IMR-90 (cell line): Measurements from ENCODE around the gene ATRNL1. TPM values are rescaled to one million over a fixed set of nuclear protein-coding genes. Genes with fewer than 3 reads are reported as not detected.

Experiments used
- ATAC-seq: fragments of 200-7000 bp; cut with Tn5 transposase; 2 replicates; pipeline ENCODE4 v1.9.1; 2020; ENCODE audit warnings: low read depth, mild to moderate bottlenecking, moderate library complexity
- BruUV-seq: library from RNA; stranded (reverse); fragments of 400-500 nt; replicated peaks from 2 replicates; lab custom pipeline; 2021; lab: Mats Ljungman, UMichigan
- CTCF ChIA-PET: fragments of 300-600 bp; formaldehyde crosslinking; extraction: SDS; loops from one replicate; lab custom pipeline; 2021; ENCODE audit warnings: antibody characterized with exemption; lab: Yijun Ruan, JAX
- POLR2A ChIA-PET: fragments of 300-600 bp; sonication (Branson Sonifier 250); formaldehyde crosslinking; loops from one replicate; lab custom pipeline; 2022; ENCODE audit warnings: antibody characterized with exemption; ENCODE audit not compliant: unreplicated experiment; lab: Charles Lee
- DNase-seq: peaks from one replicate; pipeline ENCODE4 v3.0.0; 2013
- H2AFZ ChIP-seq: replicated peaks from 2 replicates; pipeline ENCODE3; 2013; ENCODE audit warnings: low read length, mild to moderate bottlenecking; ENCODE audit not compliant: poor library complexity
- H2AK5ac ChIP-seq: 2 replicates; pipeline ENCODE4 v1.6.1; 2013; ENCODE audit warnings: low read depth, low read length, inconsistent platforms
- H2AK9ac ChIP-seq: replicated peaks from 2 replicates; pipeline ENCODE3; 2013; ENCODE audit warnings: mild to moderate bottlenecking, low read depth, low read length, moderate library complexity; ENCODE audit not compliant: poor library complexity
- H2BK120ac ChIP-seq: 2 replicates; pipeline ENCODE4 v1.6.1; 2013; ENCODE audit warnings: low read depth, low read length, inconsistent platforms
- H2BK15ac ChIP-seq: 3 replicates; pipeline ENCODE4 v1.6.1; 2013; ENCODE audit warnings: low read depth, low read length, inconsistent platforms
- H2BK20ac ChIP-seq: 2 replicates; pipeline ENCODE4 v1.6.1; 2013; ENCODE audit warnings: low read depth, mild to moderate bottlenecking, inconsistent platforms, low read length, moderate library complexity
- H2BK5ac ChIP-seq: 2 replicates; pipeline ENCODE4 v1.6.1; 2013; ENCODE audit warnings: mild to moderate bottlenecking, low read depth, low read length, inconsistent platforms; ENCODE audit not compliant: poor library complexity, severe bottlenecking
- H3K14ac ChIP-seq: replicated peaks from 2 replicates; pipeline ENCODE4 v1.6.1; 2013; ENCODE audit warnings: low read depth, low read length, inconsistent platforms
- H3K18ac ChIP-seq: 2 replicates; pipeline ENCODE4 v1.6.1; 2013; ENCODE audit warnings: low read depth, low read length, control low read depth
- H3K23ac ChIP-seq: 2 replicates; pipeline ENCODE4 v1.6.1; 2013; ENCODE audit warnings: low read depth, low read length, inconsistent platforms
- H3K27ac ChIP-seq: 2 replicates; pipeline ENCODE4 v1.5.1; 2013; ENCODE audit warnings: mild to moderate bottlenecking, control low read depth, low read length; ENCODE audit not compliant: insufficient read depth
- H3K27me3 ChIP-seq: 2 replicates; pipeline ENCODE4 v1.6.1; 2013; ENCODE audit warnings: low read length; ENCODE audit not compliant: control insufficient read depth, insufficient read depth
- H3K36me3 ChIP-seq: 2 replicates; pipeline ENCODE4 v1.6.1; 2013; ENCODE audit warnings: low read length, mixed read lengths; ENCODE audit not compliant: control insufficient read depth, insufficient read depth
- H3K4ac ChIP-seq: 2 replicates; pipeline ENCODE4 v1.6.1; 2013; ENCODE audit warnings: low read depth, low read length, inconsistent platforms
- H3K4me1 ChIP-seq: 2 replicates; pipeline ENCODE4 v1.6.1; 2013; ENCODE audit warnings: low read length, mixed read lengths; ENCODE audit not compliant: control insufficient read depth, insufficient read depth
- H3K4me2 ChIP-seq: 2 replicates; pipeline ENCODE4 v1.6.1; 2013; ENCODE audit warnings: low read depth, mild to moderate bottlenecking, control low read depth, low read length, moderate library complexity
- H3K4me3 ChIP-seq: 2 replicates; pipeline ENCODE4 v1.5.1; 2013; ENCODE audit warnings: low read depth, mild to moderate bottlenecking, control low read depth, low read length, moderate library complexity; ENCODE audit not compliant: insufficient read depth
- H3K56ac ChIP-seq: 2 replicates; pipeline ENCODE4 v1.6.1; 2013; ENCODE audit warnings: low read length, inconsistent platforms; ENCODE audit not compliant: insufficient read depth; ENCODE audit errors: extremely low read depth
- H3K79me1 ChIP-seq, 2 experiments: 2 replicates each; pipeline ENCODE4 v1.6.1; 2013; ENCODE audit warnings: low read length in 2 of 2, inconsistent platforms in 1 of 2, low read depth in 1 of 2
- H3K9ac ChIP-seq: 2 replicates; pipeline ENCODE4 v1.6.1; 2013; ENCODE audit warnings: low read depth, low read length, control low read depth
- H3K9me1 ChIP-seq: 2 replicates; pipeline ENCODE4 v1.6.1; 2013; ENCODE audit warnings: low read length, inconsistent platforms; ENCODE audit not compliant: insufficient read depth
- H3K9me3 ChIP-seq: 2 replicates; pipeline ENCODE4 v1.6.1; 2013; ENCODE audit warnings: low read length; ENCODE audit not compliant: control insufficient read depth, insufficient read depth
- H4K20me1 ChIP-seq: 2 replicates; pipeline ENCODE4 v1.6.1; 2013; ENCODE audit warnings: low read length, inconsistent platforms; ENCODE audit not compliant: insufficient read depth
- H4K5ac ChIP-seq: 2 replicates; pipeline ENCODE4 v1.6.1; 2013; ENCODE audit warnings: mild to moderate bottlenecking, low read depth, low read length, control low read depth
- H4K8ac ChIP-seq, 2 experiments: 2 replicates each; pipeline ENCODE4 v1.6.1; 2013; ENCODE audit warnings: low read depth in 2 of 2, low read length in 2 of 2, control low read depth in 1 of 2, inconsistent platforms in 1 of 2
- H4K91ac ChIP-seq: 2 replicates; pipeline ENCODE4 v1.6.1; 2013; ENCODE audit warnings: low read depth, low read length, inconsistent platforms; ENCODE audit not compliant: insufficient read depth
- CTCF ChIP-seq: conservative IDR thresholded peaks from 2 replicates; pipeline ENCODE4 v1.5.1; 2012; ENCODE audit warnings: mild to moderate bottlenecking, low read depth, low read length, improper control_type of control experiment
- SMC3 ChIP-seq: fragments of 150-350 bp; IDR thresholded peaks from 2 replicates; pipeline ENCODE4 v1.6.1; 2016; ENCODE audit warnings: low read depth, mild to moderate bottlenecking, antibody characterized with exemption, low read length, moderate library complexity
- WGBS, 2 experiments: methylation state at CpG; one replicate each; pipeline versions ENCODE4 v1.1.5 to v1.1.7; 2013; ENCODE audit warnings: missing lambda C conversion rate in 2 of 2; ENCODE audit not compliant: insufficient read length in 1 of 2; ENCODE audit errors: extremely low coverage in 2 of 2; 5-methylcytosine and 5-hydroxymethylcytosine counted together
- dilution Hi-C: fragments of 300-500 bp; cut with HindIII; formaldehyde crosslinking; loops from one replicate; pipeline ENCODE4 v1.14.3; 2018; ENCODE audit warnings: low sequenced_read_pairs; ENCODE audit not compliant: unreplicated experiment
- in situ Hi-C: fragments of 300-500 bp; cut with MboI; formaldehyde crosslinking; loops from 3 replicates; pipeline ENCODE4 v1.14.3; 2019; ENCODE audit warnings: low sequenced_read_pairs, inconsistent platforms, mixed read lengths
- intact Hi-C: fragments of 100-400 bp; cut with micrococcal nuclease; formaldehyde crosslinking; loops from 2 replicates; pipeline ENCODE4 v1.10.0; 2022
- polyA plus RNA-seq, 3 experiments: library from polyadenylated mRNA; depleted of rRNA; stranded (reverse); fragments of >200 nt; gene quantifications; 2 replicates each; pipeline ENCODE4 v1.2.3, GENCODE V29; 2012; ENCODE audit warnings: low replicate concordance in 1 of 3
- total RNA-seq: library from RNA; depleted of rRNA; stranded (reverse); fragments of >200 nt; gene quantifications from 2 replicates; pipeline ENCODE4 v1.2.3, GENCODE V29; 2012

The ATRNL1 gene
- total and polyA plus RNA-seq, 2 of the 4 experiments (the other 2 are of a cell fraction): 0.18 to 0.19 TPM

- H3K36me3 ChIP-seq: no peaks in the 10 kb centered on the region
- H3K4me2 ChIP-seq: no peak overlapping the region
- no peaks in the 10 kb centered on the region for H4K20me1 ChIP-seq
- H2BK5ac ChIP-seq: no peak overlapping the region
- H4K5ac ChIP-seq: no peak overlapping the region
- in situ Hi-C loops: no loop called here
- no peak overlapping the region for H2BK120ac ChIP-seq
- DNase-seq: no peak
- H2BK15ac ChIP-seq: no peak overlapping the region
- no peak overlapping the region for H2AFZ ChIP-seq
- no peak for ATAC-seq
- no peaks in the 10 kb centered on the region for H3K9me3 ChIP-seq
- no peak overlapping the region for H3K4me3 ChIP-seq
- POLR2A ChIA-PET: no interaction called here
- CTCF ChIA-PET: no interaction called here
- no peak overlapping the region for H2AK9ac ChIP-seq
- TF ChIP-seq CTCF (no peak), SMC3 (no peak)
- dilution Hi-C loops: no loop called here
- H3K14ac ChIP-seq: no peak overlapping the region
- no peak overlapping the region for H3K27ac ChIP-seq
- no peak overlapping the region for H3K18ac ChIP-seq
- intact Hi-C loops: no loop called here
- H4K91ac ChIP-seq: no peak overlapping the region
- no peak overlapping the region for H4K8ac ChIP-seq
- no peak overlapping the region for H3K4ac ChIP-seq
- H2AK5ac ChIP-seq: no peak overlapping the region
- BruUV-seq: no TSS peak
- H3K27me3 ChIP-seq: no peaks in the 10 kb centered on the region
- H2BK20ac ChIP-seq: no peak overlapping the region
- H3K9me1 ChIP-seq: no peaks in the 10 kb centered on the region
- no peak overlapping the region for H3K9ac ChIP-seq
- H3K79me1 ChIP-seq: no peaks in the 10 kb centered on the region
- WGBS, 2 experiments: no CpG with 5 or more reads among the region's 1 CpG
- H3K23ac ChIP-seq: no peak overlapping the region
- H3K56ac ChIP-seq: no peak overlapping the region
- no peaks in the 10 kb centered on the region for H3K4me1 ChIP-seq
Observed at GRCh38 chr10:115606086-115606485, 512.9 kb downstream of the ATRNL1 start.
